Measurements from ENCODE around the gene HOXC13. TPM values are rescaled to one million over a fixed set of nuclear protein-coding genes. Genes with fewer than 3 reads are reported as not detected.
A peak's percentile ranks its signal among the peaks of the same experiment; 100 is the strongest.

Gene HOXC13
- total and polyA plus RNA-seq, 4 donors: not detected

DNA sequence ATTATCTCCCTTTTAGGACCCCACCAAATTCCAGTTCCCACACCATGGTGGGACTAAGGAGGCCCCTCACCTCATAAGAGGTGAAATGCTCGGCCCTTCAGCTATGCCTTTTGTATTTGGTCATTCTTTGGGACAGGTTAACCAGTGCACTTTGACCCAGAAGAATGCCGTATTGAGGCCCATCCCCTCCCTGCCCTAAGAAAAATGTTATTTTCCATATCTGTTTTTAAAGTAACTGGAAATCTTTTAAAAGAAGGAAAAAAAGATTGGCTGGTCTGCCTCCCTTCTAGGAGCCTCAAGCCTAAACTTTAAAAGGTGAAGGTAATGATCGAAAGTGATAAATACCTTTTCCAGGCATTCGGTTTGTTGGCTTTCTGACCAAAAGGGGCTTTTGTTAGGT lies 5.7 kb upstream of the HOXC13 start:
- no peak overlapping the region for H3K27ac ChIP-seq (ENCODE audit: low read depth in 1 of 2, low read length in 1 of 2)
- DNase-seq (no peak), ATAC-seq (ENCODE audit: insufficient read depth, low FRiP score) (no peak)
- no peak for TF ChIP-seq CTCF (IDR thresholded peaks at IDR 0.05; ENCODE audit: control extremely low read depth, extremely low read depth)
- no peaks in the 10 kb centered on the region for H3K36me3 ChIP-seq (ENCODE audit: control insufficient read depth in 4 of 4, insufficient read depth in 4 of 4, low read length in 4 of 4)
- H3K4me1 ChIP-seq (ENCODE audit: control insufficient read depth in 5 of 5, insufficient read depth in 5 of 5, low read length in 5 of 5): peaks cover 0 to 2% (median 0%) of the 10 kb centered on the region in 5 donors
- 37 to 39% methylated on average over 4 of the region's 4 CpGs for WGBS, 2 donors
- H3K9me3 ChIP-seq (ENCODE audit: control insufficient read depth in 4 of 4, insufficient read depth in 3 of 4, low read length in 3 of 4): peaks cover 0 to 21% (median 0%) of the 10 kb centered on the region in 4 donors
- no peak overlapping the region for H3K4me3 ChIP-seq
- H3K27me3 ChIP-seq (ENCODE audit: control insufficient read depth in 3 of 3, insufficient read depth in 3 of 3, low read length in 2 of 3): peaks cover 29 to 100% (median 99%) of the 10 kb centered on the region in 3 donors
- H3K9ac ChIP-seq (ENCODE audit: insufficient read depth in 1 of 2, low read length in 2 of 2): no peak overlapping the region

DNA sequence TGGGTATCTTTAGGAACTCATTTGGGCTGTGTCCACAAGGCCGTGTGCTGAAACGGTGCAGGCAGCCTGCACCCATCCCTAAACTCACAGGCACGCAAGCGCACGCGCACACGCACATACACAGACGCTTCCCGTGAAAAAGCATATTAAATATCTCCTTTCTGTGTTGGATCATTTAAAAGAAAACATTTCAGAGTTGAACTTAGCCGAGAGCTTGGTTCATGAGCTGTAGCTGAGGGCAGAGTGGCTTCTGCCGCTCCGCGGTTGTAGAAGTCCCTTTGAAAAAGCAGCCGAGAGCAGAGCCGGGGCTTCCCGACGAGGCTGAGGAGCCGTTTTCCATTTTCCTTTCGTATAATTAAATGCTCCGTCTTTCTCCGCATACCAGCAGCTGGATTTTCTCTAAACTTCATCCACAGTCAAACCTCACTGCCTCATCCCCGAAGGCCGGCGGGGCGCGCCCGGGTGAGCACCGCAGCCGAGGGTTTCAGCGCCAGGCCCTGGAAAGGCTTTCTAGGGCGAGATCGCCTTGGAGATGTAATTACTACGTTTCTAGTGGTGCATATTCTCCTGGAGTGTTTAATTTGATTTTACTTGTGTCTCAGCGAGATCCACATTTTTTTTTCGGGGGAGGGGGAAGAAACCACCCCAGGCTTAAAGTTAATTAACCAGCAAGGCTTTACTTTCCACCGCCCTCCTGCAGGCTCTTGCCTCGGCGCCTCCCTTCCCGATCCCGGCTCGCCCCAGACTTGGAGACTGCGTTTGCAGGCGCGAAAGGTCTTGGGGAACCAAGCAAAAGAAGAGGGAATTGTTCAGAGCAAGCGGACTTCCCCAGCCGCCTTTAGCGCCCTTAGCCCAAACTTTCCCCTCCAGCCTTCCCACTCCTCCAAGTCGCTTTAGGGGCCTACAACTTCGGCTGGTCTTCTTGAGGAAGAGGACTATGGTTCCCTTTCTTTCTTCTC lies 3.0 kb upstream of the HOXC13 start:
- ATAC-seq (ENCODE audit: insufficient read depth, low FRiP score): no peak
- Histone ChIP-seq H3K9me3 (ENCODE audit: control insufficient read depth in 4 of 4, insufficient read depth in 3 of 4, low read length in 3 of 4) (peaks cover 0 to 13% (median 0%) of the 10 kb centered on the region in 4 donors), H3K27ac (ENCODE audit: low read depth in 1 of 2, low read length in 1 of 2) (no peak overlapping the region), H3K4me1 (ENCODE audit: control insufficient read depth in 5 of 5, insufficient read depth in 5 of 5, low read length in 5 of 5) (peaks cover 0 to 3% (median 2%) of the 10 kb centered on the region in 5 donors), H3K36me3 (ENCODE audit: control insufficient read depth in 4 of 4, insufficient read depth in 4 of 4, low read length in 4 of 4) (no peaks in the 10 kb centered on the region), H3K9ac (ENCODE audit: insufficient read depth in 1 of 2, low read length in 2 of 2) (no peak overlapping the region), H3K27me3 (ENCODE audit: control insufficient read depth in 3 of 3, insufficient read depth in 3 of 3, low read length in 2 of 3) (peaks cover 20 to 95% (median 91%) of the 10 kb centered on the region in 3 donors), H3K4me3 (no peak overlapping the region)
- 5 to 8% methylated on average over 49 of the region's 49 CpGs for WGBS, 2 donors
- no peak for DNase-seq
- no peak for TF ChIP-seq CTCF (IDR thresholded peaks at IDR 0.05; ENCODE audit: control extremely low read depth, extremely low read depth)

DNA sequence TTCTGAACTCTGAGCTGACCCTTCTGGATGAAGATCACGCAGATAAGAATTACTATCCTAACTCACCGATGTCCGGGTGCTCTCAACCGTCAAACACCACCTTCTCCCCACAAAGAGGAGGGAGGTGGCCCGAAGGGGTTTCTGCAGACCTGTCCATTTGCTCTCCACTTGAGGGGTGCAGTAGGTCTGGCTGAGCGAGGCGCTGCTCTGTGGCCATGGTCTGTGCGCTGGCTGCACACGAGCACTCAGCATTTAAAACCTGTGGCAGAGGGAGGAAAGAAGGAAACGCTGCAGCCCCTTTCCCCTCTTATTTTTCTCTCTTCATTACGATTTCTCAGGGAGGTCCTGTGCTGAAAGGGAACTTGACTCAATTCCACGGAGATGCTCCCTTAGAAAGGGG lies 1.5 kb upstream of the HOXC13 start:
- H3K4me1 ChIP-seq (ENCODE audit: control insufficient read depth in 5 of 5, insufficient read depth in 5 of 5, low read length in 5 of 5): peaks cover 0 to 3% (median 2%) of the 10 kb centered on the region in 5 donors
- no peak overlapping the region for H3K4me3 ChIP-seq
- no peak overlapping the region for H3K9ac ChIP-seq (ENCODE audit: insufficient read depth in 1 of 2, low read length in 2 of 2)
- H3K9me3 ChIP-seq (ENCODE audit: control insufficient read depth in 4 of 4, insufficient read depth in 3 of 4, low read length in 3 of 4): peaks cover 0 to 11% (median 0%) of the 10 kb centered on the region in 4 donors
- 11 to 19% methylated on average over 12 of the region's 12 CpGs for WGBS, 2 donors
- ATAC-seq (ENCODE audit: insufficient read depth, low FRiP score) (no peak), DNase-seq (peak in 1 of 3 donors; percentile 8)
- no peak for TF ChIP-seq CTCF (IDR thresholded peaks at IDR 0.05; ENCODE audit: control extremely low read depth, extremely low read depth)
- H3K27ac ChIP-seq (ENCODE audit: low read depth in 1 of 2, low read length in 1 of 2): no peak overlapping the region
- H3K27me3 ChIP-seq (ENCODE audit: control insufficient read depth in 3 of 3, insufficient read depth in 3 of 3, low read length in 2 of 3): peaks cover 14 to 95% (median 90%) of the 10 kb centered on the region in 3 donors
- H3K36me3 ChIP-seq (ENCODE audit: control insufficient read depth in 4 of 4, insufficient read depth in 4 of 4, low read length in 4 of 4): no peaks in the 10 kb centered on the region
